ENCODE data around the gene RPE. TPM values are rescaled to one million over a fixed set of nuclear protein-coding genes. Genes with fewer than 3 reads are reported as not detected.

The RPE gene
- polyA plus RNA-seq, 1 donor = 24.8 TPM

Other genes with a start within 250 kb of the RPE start
- gene UNC80, start 230.8 kb upstream of the RPE start, polyA plus RNA-seq (ENCODE audit: insufficient read length) = 2.4 TPM
- gene KANSL1L, start 168.8 kb downstream of the RPE start, polyA plus RNA-seq (ENCODE audit: insufficient read length) = 21.4 TPM
- 9.6 TPM for gene ACADL, start 222.8 kb downstream of the RPE start, polyA plus RNA-seq (ENCODE audit: insufficient read length)